ENCODE results near the gene ARHGAP42. TPM values are rescaled to one million over a fixed set of nuclear protein-coding genes. Genes with fewer than 3 reads are reported as not detected.

The ARHGAP42 gene
- total and polyA plus RNA-seq, 11 donors, result 3.8 to 12.4 (median 8.6) TPM

GRCh38 chr11:100984668-100985067 is 297.6 kb downstream of the ARHGAP42 start:
- DNase-seq, result no peak

GRCh38 chr11:100990931-100991330 is 303.8 kb downstream of the ARHGAP42 start:
- Histone ChIP-seq H3K27me3 (no peaks in the 10 kb centered on the region), H3K4me1 (peaks cover 0 to 4% (median 0%) of the 10 kb centered on the region in 12 donors), H3K4me3 (no peak overlapping the region), H3K36me3 (peaks cover 0 to 12% (median 4%) of the 10 kb centered on the region in 9 donors), H3K27ac (no peak overlapping the region), H3K9me3 (no peaks in the 10 kb centered on the region)
- DNase-seq (no peak), ATAC-seq (no peak)
- intact Hi-C loops (cut with DNase I), result loop anchor here in 3 of 10 donors (10.0 kb wide), 3 partner anchors 134 to 334 kb away; partner anchors contain the start of gene PGR (in 1 of the 3)
- WGBS, 4 donors, result 91 to 100% (median 96%) methylated on average over 1 of the region's 1 CpG
- TF ChIP-seq, protein P1, sequence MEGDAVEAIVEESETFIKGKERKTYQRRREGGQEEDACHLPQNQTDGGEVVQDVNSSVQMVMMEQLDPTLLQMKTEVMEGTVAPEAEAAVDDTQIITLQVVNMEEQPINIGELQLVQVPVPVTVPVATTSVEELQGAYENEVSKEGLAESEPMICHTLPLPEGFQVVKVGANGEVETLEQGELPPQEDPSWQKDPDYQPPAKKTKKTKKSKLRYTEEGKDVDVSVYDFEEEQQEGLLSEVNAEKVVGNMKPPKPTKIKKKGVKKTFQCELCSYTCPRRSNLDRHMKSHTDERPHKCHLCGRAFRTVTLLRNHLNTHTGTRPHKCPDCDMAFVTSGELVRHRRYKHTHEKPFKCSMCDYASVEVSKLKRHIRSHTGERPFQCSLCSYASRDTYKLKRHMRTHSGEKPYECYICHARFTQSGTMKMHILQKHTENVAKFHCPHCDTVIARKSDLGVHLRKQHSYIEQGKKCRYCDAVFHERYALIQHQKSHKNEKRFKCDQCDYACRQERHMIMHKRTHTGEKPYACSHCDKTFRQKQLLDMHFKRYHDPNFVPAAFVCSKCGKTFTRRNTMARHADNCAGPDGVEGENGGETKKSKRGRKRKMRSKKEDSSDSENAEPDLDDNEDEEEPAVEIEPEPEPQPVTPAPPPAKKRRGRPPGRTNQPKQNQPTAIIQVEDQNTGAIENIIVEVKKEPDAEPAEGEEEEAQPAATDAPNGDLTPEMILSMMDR (IDR thresholded peaks at IDR 0.05), result no peak

More at GRCh38 chr11:100984668-100985067, 297.6 kb downstream of the ARHGAP42 start:
- 91 to 95% (median 94%) methylated on average over 3 of the region's 3 CpGs for WGBS, 4 donors
- no peaks in the 10 kb centered on the region for H3K9me3 ChIP-seq
- no peaks in the 10 kb centered on the region for H3K27me3 ChIP-seq
- no peak overlapping the region for H3K27ac ChIP-seq
- no peak for ATAC-seq
- no peak overlapping the region for H3K4me3 ChIP-seq
- H3K36me3 ChIP-seq, result peaks cover 0 to 14% (median 4%) of the 10 kb centered on the region in 9 donors
- no peak for TF ChIP-seq POLR2A (IDR thresholded peaks at IDR 0.05)
- TF ChIP-seq, protein P1 (IDR thresholded peaks at IDR 0.05), result no peak
- H3K4me1 ChIP-seq, result no peaks in the 10 kb centered on the region
- intact Hi-C loops (cut with DNase I), result loop anchor here (5.0 to 10.0 kb wide), 6 partner anchors 143 to 860 kb away; partner anchors contain the start of gene PGR (in 1 of the 10)

- TF ChIP-seq POLR2A (IDR thresholded peaks at IDR 0.05), result no peak
- TF ChIP-seq, protein P1 (IDR thresholded peaks at IDR 0.05), result no peak
- Histone ChIP-seq H3K27ac (no peak overlapping the region), H3K4me1 (peaks cover 0 to 10% (median 2%) of the 10 kb centered on the region in 12 donors), H3K4me3 (no peak overlapping the region), H3K27me3 (no peaks in the 10 kb centered on the region), H3K36me3 (peaks cover 0 to 12% (median 4%) of the 10 kb centered on the region in 9 donors), H3K9me3 (no peaks in the 10 kb centered on the region)
- WGBS, 4 donors, result 64 to 84% (median 75%) methylated on average over 2 of the region's 2 CpGs
- DNase-seq (no peak), ATAC-seq (no peak)
- intact Hi-C loops (cut with DNase I), result loop anchor here in 3 of 10 donors (10.0 kb wide), 3 partner anchors 133 to 333 kb away; partner anchors contain the start of gene PGR (in 1 of the 3)
Measured at GRCh38 chr11:100991541-100991940, 304.5 kb downstream of the ARHGAP42 start.

DNA sequence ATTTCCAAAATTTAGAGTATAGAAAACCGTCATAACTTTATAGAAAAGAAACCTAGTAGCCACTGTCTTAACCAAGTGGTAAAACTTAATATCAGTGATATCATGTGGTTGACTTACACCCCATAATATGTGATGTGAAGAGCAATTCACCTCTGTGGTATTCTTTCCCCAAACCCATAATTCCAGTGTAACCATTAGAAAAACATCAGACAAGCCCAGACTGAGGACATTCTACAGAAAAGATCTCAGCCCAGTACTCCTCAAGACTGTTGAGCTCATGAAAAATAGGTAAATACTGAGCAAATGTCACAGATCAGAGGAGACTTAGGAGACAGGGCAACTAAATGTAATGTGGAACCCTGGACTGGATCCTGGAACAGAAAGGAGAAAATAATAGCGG is 307.9 kb downstream of the ARHGAP42 start:
- H3K27me3 ChIP-seq, result no peaks in the 10 kb centered on the region
- ATAC-seq (no peak), DNase-seq (no peak)
- H3K4me1 ChIP-seq, result peaks cover 0 to 12% (median 2%) of the 10 kb centered on the region in 12 donors
- H3K27ac ChIP-seq, result no peak overlapping the region
- intact Hi-C loops (cut with DNase I), result loop anchor here in 4 of 10 donors (5.0 to 10.0 kb wide), 4 partner anchors 130 to 330 kb away; partner anchors contain the start of gene PGR (in 1 of the 4)
- 96 to 99% (median 97%) methylated on average over 2 of the region's 2 CpGs for WGBS, 4 donors
- no peak overlapping the region for H3K4me3 ChIP-seq
- H3K36me3 ChIP-seq, result peaks cover 0 to 1% (median 0%) of the 10 kb centered on the region in 9 donors
- no peaks in the 10 kb centered on the region for H3K9me3 ChIP-seq
- no peak for TF ChIP-seq POLR2A (IDR thresholded peaks at IDR 0.05)
- TF ChIP-seq, protein P1 (IDR thresholded peaks at IDR 0.05), result no peak
